ENCODE measurements around the gene DYNLT5. TPM values are rescaled to one million over a fixed set of nuclear protein-coding genes. Genes with fewer than 3 reads are reported as not detected.
"Not testable (repeated sequence)": the region's sequence is repeated elsewhere in the genome, so short reads cannot be mapped to it uniquely, and the experiment has no call there.

DYNLT5 gene
- total RNA-seq, 4 donors from 2014 or later, result 1.2 to 3.1 (median 1.7) TPM

DNA sequence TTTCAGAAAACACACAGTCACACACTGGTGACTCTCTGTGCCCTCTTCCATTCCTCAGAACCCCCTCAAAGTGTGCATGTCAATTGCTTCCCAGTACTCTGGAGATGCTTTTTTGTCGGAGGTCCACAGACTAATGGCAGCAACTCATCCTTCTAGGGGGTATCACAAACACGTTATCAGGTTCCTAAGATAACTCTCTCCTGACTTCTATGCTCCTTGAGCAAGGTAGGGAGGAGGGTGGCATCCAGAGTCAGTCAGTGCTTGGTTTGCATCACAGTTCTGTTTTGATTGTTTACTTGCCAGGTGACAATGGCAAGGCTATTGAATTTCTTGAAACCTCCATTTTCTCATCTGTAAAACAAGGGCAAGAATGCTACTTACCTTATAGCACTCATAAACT, 39.4 kb upstream of the DYNLT5 start:
- no peaks in the 10 kb centered on the region for H3K36me3 ChIP-seq
- H3K4me1 ChIP-seq, result no peaks in the 10 kb centered on the region
- H3K27ac ChIP-seq (replicated peaks in 1 of 4), result no peak overlapping the region
- 54% methylated on average over 2 of the region's 2 CpGs for WGBS
- intact Hi-C loops (cut with DNase I), result no loop called here
- H3K9me3 ChIP-seq, result no peaks in the 10 kb centered on the region
- no peak overlapping the region for H3K4me3 ChIP-seq
- DNase-seq (ENCODE audit: extremely low spot score), result no peak
- TF ChIP-seq EP300 (IDR thresholded peaks at IDR 0.05), result no peak
- no peak for TF ChIP-seq POLR2AphosphoS5 (IDR thresholded peaks at IDR 0.05)
- TF ChIP-seq, protein P1, sequence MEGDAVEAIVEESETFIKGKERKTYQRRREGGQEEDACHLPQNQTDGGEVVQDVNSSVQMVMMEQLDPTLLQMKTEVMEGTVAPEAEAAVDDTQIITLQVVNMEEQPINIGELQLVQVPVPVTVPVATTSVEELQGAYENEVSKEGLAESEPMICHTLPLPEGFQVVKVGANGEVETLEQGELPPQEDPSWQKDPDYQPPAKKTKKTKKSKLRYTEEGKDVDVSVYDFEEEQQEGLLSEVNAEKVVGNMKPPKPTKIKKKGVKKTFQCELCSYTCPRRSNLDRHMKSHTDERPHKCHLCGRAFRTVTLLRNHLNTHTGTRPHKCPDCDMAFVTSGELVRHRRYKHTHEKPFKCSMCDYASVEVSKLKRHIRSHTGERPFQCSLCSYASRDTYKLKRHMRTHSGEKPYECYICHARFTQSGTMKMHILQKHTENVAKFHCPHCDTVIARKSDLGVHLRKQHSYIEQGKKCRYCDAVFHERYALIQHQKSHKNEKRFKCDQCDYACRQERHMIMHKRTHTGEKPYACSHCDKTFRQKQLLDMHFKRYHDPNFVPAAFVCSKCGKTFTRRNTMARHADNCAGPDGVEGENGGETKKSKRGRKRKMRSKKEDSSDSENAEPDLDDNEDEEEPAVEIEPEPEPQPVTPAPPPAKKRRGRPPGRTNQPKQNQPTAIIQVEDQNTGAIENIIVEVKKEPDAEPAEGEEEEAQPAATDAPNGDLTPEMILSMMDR (IDR thresholded peaks at IDR 0.05), result no peak
- no peak for TF ChIP-seq POLR2A (IDR thresholded peaks at IDR 0.05; ENCODE audit: low read depth)
- no peaks in the 10 kb centered on the region for H3K27me3 ChIP-seq

DNA sequence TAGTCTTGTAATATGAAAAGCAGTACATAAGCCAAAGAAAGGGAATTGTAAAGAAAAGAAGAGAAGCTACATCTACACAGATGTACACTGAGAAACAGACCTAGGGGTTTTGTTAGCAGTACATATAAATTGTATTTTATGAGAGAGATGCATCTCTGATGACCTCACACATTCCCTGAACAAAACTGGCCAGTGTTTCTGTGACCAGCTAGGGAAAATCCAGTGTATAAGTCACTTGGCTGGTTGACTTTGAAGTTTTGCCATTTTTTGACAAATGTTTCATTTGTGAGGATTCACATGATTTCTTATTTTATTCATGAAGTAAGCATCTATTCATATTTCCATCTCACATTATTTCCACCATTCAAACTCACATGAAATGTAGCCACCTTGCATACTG, 28.3 kb upstream of the DYNLT5 start:
- Histone ChIP-seq H3K4me1 (peaks cover 0 to 9% (median 3%) of the 10 kb centered on the region in 4 donors), H3K4me3 (no peak overlapping the region)
- intact Hi-C loops (cut with DNase I), result loop anchor here (10.0 kb wide), 1 partner anchor 199 kb away; no protein-coding TSS in a partner anchor

DNA sequence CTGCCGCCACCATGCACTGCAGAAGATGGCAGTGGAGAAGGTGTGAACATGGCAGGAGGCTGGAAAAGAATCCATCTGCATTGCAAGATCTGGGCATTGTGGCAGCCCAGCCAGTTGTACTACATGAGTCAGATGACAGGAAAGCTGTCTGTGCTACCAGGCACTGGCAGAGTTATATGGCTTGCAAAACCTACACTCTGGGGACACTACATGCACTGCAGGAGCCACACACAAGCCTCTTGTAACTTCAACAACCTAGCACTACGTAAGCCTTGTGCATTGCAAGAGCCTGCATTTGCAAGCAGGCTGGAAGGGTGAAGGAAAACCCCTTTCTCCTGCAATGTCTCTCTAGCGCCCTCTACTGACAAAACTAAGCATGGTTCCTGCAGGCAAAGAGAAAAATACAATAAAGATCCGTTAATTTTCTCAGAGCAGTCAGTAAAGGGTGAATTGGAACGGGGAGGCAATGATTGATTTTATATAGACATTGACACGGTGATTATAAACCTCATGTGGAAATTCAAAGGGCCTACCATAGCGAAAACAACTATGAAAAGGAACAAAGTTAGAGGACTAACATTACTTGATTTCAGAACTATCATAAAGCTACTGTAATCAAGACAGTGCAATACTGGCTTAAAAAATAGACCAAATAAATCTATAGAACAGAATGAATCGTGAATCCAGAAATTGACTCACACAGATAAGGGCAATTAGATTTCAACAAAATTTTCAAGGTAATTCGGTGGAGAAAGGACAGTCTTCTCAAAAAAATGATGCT, 26.2 kb upstream of the DYNLT5 start:
- TF ChIP-seq, protein P1 (IDR thresholded peaks at IDR 0.05), result peak; percentile 76 to 87 (median 86)
- no peak for TF ChIP-seq POLR2AphosphoS5 (IDR thresholded peaks at IDR 0.05)
- TF ChIP-seq POLR2A (IDR thresholded peaks at IDR 0.05; ENCODE audit: low read depth), result no peak
- no peak for TF ChIP-seq EP300 (IDR thresholded peaks at IDR 0.05)
- Histone ChIP-seq H3K9me3 (no peaks in the 10 kb centered on the region), H3K27me3 (no peaks in the 10 kb centered on the region), H3K27ac (replicated peaks in 1 of 4) (no peak overlapping the region), H3K4me3 (no peak overlapping the region), H3K4me1 (peaks cover 0 to 9% (median 3%) of the 10 kb centered on the region in 4 donors), H3K36me3 (no peaks in the 10 kb centered on the region)
- 22% methylated on average over 9 of the region's 9 CpGs for WGBS
- no peak for DNase-seq (ENCODE audit: extremely low spot score)
- intact Hi-C loops (cut with DNase I), result loop anchor here (5.0 to 10.0 kb wide), 3 partner anchors 201 to 474 kb away; no protein-coding TSS in a partner anchor

More for the DNA sequence above, 28.3 kb upstream of the DYNLT5 start:
- Histone ChIP-seq H3K27me3 (no peaks in the 10 kb centered on the region), H3K36me3 (no peaks in the 10 kb centered on the region), H3K27ac (replicated peaks in 1 of 4) (no peak overlapping the region), H3K9me3 (no peaks in the 10 kb centered on the region)
- TF ChIP-seq, protein P1 (IDR thresholded peaks at IDR 0.05), result no peak
- TF ChIP-seq POLR2A (IDR thresholded peaks at IDR 0.05; ENCODE audit: low read depth) (no peak), EP300 (IDR thresholded peaks at IDR 0.05) (no peak), POLR2AphosphoS5 (IDR thresholded peaks at IDR 0.05) (no peak)
- DNase-seq (ENCODE audit: extremely low spot score), result no peak

DNA sequence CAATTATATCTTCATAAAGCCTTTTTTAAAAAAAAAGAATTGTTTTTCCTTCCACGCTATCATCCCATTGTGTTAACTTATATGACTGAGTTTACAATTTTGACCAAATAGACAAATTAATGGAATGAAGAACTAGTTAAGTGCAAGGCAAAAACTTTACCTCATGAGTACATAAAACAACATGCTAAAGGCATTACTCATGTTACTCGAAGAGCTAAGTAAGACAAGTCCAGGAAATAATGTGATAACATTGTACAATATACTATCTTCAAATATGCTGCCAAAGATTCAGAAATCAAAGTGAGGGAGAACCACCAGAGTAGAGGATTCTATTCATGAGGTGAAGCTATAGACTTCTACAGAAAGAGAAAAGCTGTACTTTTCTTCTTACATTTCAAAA, 24.2 kb upstream of the DYNLT5 start:
- H3K27me3 ChIP-seq, result no peaks in the 10 kb centered on the region
- DNase-seq (ENCODE audit: extremely low spot score), result no peak
- no peak overlapping the region for H3K27ac ChIP-seq (replicated peaks in 1 of 4)
- 81% methylated on average over 2 of the region's 2 CpGs for WGBS
- no peak overlapping the region for H3K4me3 ChIP-seq
- peaks cover 0 to 9% (median 3%) of the 10 kb centered on the region in 4 donors for H3K4me1 ChIP-seq
- TF ChIP-seq, protein P1 (IDR thresholded peaks at IDR 0.05), result no peak
- TF ChIP-seq EP300 (IDR thresholded peaks at IDR 0.05) (no peak), POLR2AphosphoS5 (IDR thresholded peaks at IDR 0.05) (no peak), POLR2A (IDR thresholded peaks at IDR 0.05; ENCODE audit: low read depth) (no peak)
- no peaks in the 10 kb centered on the region for H3K9me3 ChIP-seq
- intact Hi-C loops (cut with DNase I), result loop anchor here (5.0 to 10.0 kb wide), 3 partner anchors 203 to 476 kb away; no protein-coding TSS in a partner anchor
- no peaks in the 10 kb centered on the region for H3K36me3 ChIP-seq

DNA sequence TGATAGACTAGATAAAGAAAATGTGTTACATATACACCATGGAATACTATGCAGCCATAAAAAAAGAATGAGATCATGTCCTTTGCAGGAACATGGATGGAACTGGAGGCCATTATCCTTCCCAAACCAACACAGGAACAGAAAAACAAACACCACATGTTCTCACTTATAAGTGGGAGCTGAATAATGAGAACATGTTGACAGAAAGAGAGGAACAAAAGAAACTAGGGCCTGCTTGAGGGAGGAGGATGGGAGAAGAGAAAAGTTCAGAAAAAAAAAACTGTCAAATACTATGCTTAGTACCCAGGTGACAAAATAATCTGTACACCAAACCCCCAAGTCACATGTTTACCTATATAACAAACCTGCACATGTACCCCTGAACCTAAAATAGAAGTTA, 23.5 kb upstream of the DYNLT5 start:
- H3K36me3 ChIP-seq; H3K4me3 ChIP-seq; DNase-seq (ENCODE audit: extremely low spot score); H3K9me3 ChIP-seq; H3K27me3 ChIP-seq; H3K27ac ChIP-seq (replicated peaks in 1 of 4); H3K4me1 ChIP-seq: not testable (repeated sequence)
- intact Hi-C loops (cut with DNase I), result loop anchor here (5.0 to 10.0 kb wide), 3 partner anchors 204 to 476 kb away; no protein-coding TSS in a partner anchor
